Stomach (tissue), 4 donors: ENCODE results near the gene GCKR.

ENCODE experiments used
- CTCF ChIP-seq, 7 experiments: fragments of 450-650 bp in 4 of 7; fragments of 200-600 bp in 3 of 7; sonication (generic) in 3 of 7; IDR thresholded peaks; one replicate each; pipeline ENCODE4 v1.5.1; 2016 to 2019; ENCODE audit warnings: antibody characterized with exemption in 7 of 7, control low read depth in 2 of 7, mild to moderate bottlenecking in 1 of 7
- EP300 ChIP-seq: sonication (generic); formaldehyde crosslinking; IDR thresholded peaks from one replicate; pipeline ENCODE4 v1.6.1; 2017; ENCODE audit warnings: antibody characterized with exemption
- POLR2A ChIP-seq, 4 donors: fragments of 450-650 bp; IDR thresholded peaks; one replicate each; pipeline ENCODE4 v1.6.1; 2016; ENCODE audit warnings: antibody characterized with exemption in 4 of 4, control low read depth in 2 of 4, mild to moderate bottlenecking in 1 of 4, moderate library complexity in 1 of 4
- POLR2AphosphoS5 ChIP-seq, 3 donors: sonication (generic); formaldehyde crosslinking; IDR thresholded peaks; one replicate each; pipeline ENCODE4 v1.6.1; 2016; ENCODE audit warnings: antibody characterized with exemption in 3 of 3

DNA sequence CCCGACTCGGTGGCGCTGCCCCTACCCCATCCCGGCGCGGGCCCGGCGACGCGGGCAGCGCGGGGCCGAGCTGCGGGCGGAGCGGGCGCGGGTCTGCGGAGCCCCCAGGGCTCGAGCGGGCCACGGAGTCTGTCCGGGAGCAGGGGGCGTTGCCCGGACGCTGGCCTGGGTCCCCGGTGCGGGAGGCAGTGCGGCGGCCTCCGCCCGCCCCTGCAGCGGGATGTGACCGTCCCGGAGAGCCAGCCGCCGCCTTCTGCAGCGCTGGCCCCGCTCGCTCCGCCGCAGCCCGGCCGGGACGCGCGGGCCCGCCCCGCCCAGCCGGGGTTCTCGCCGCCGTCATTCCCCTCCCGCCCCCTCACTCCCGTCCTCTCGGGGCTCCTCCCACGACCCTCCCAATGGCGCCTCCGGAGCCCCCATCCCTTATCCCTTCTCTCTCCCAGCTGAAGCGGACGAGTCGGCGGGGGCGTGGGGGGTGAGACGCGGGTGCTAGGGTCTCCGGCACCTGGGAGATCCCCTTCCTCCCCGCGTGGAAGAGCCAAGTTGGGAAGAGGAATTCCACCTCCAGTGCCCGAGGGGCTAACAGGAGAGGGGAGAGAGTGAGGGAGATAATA, 1.6 kb upstream of the GCKR start, which contains the start of gene FNDC4:
- no peak for TF ChIP-seq CTCF (IDR thresholded peaks at IDR 0.05)
- TF ChIP-seq POLR2AphosphoS5 (IDR thresholded peaks at IDR 0.05): no peak
- no peak for TF ChIP-seq EP300
- no peak for TF ChIP-seq POLR2A (IDR thresholded peaks at IDR 0.05)
